MCF 10A (cell line): ENCODE data around the gene GAPVD1. TPM values are rescaled to one million over a fixed set of nuclear protein-coding genes. Genes with fewer than 3 reads are reported as not detected.
"Not testable (repeated sequence)": the region's sequence is repeated elsewhere in the genome, so short reads cannot be mapped to it uniquely, and the experiment has no call there.

Experiments
- BruUV-seq: library from RNA; stranded (reverse); fragments of 400-500 nt; replicated peaks from 2 replicates; lab custom pipeline; 2021; lab: Mats Ljungman, UMichigan
- CTCF ChIA-PET: fragments of 300-600 bp; sonication (Branson Sonifier 250); formaldehyde crosslinking; extraction: SDS; loops from one replicate; lab custom pipeline; 2021; ENCODE audit warnings: antibody characterized with exemption, inconsistent platforms; lab: Yijun Ruan, JAX
- POLR2A ChIA-PET: fragments of 300-600, 350-650 bp; sonication (Branson Sonifier 250); formaldehyde crosslinking; extraction: SDS; loops from one replicate; lab custom pipeline; 2020; ENCODE audit warnings: antibody characterized with exemption, inconsistent platforms; lab: Yijun Ruan, JAX
- DNase-seq: peaks from one replicate; pipeline ENCODE4 v3.0.0-alpha.2; 2018; ENCODE audit not compliant: unreplicated experiment
- H3K27ac Mint-ChIP-seq: one replicate; pipeline ENCODE4 v1.8.0; 2022; ENCODE audit warnings: mild to moderate bottlenecking, low read depth, mixed read lengths; ENCODE audit not compliant: unreplicated experiment
- H3K27me3 Mint-ChIP-seq: one replicate; pipeline ENCODE4 v1.8.0; 2022; ENCODE audit warnings: mixed read lengths; ENCODE audit not compliant: insufficient read depth, unreplicated experiment
- H3K36me3 Mint-ChIP-seq: one replicate; pipeline ENCODE4 v1.8.0; 2022; ENCODE audit warnings: mild to moderate bottlenecking, moderate library complexity, mixed read lengths; ENCODE audit not compliant: insufficient read depth, unreplicated experiment
- H3K4me1 Mint-ChIP-seq: one replicate; pipeline ENCODE4 v1.8.0; 2022; ENCODE audit warnings: mixed read lengths; ENCODE audit not compliant: insufficient read depth, unreplicated experiment
- H3K4me3 Mint-ChIP-seq: one replicate; pipeline ENCODE4 v1.8.0; 2022; ENCODE audit warnings: mild to moderate bottlenecking, moderate library complexity, mixed read lengths; ENCODE audit not compliant: unreplicated experiment
- H3K9me3 Mint-ChIP-seq: one replicate; pipeline ENCODE4 v1.8.0; 2022; ENCODE audit warnings: mixed read lengths; ENCODE audit not compliant: unreplicated experiment
- intact Hi-C: fragments of 100-400 bp; cut with micrococcal nuclease; formaldehyde crosslinking; loops from 2 replicates; pipeline ENCODE4 v1.14.1; 2022
- total RNA-seq: library from RNA; stranded (reverse); gene quantifications from 2 replicates; pipeline ENCODE4 v1.2.3, GENCODE V29; 2022
- TF ChIP-seq, protein P1 (sequence below): fragments of 200-600 bp; IDR thresholded peaks from one replicate; pipeline ENCODE4 v1.8.0; 2022; ENCODE audit warnings: antibody characterized with exemption, mild to moderate bottlenecking; ENCODE audit not compliant: unreplicated experiment

The GAPVD1 gene
- total RNA-seq, 1 experiment from 2014 or later: 46.2 TPM

DNA sequence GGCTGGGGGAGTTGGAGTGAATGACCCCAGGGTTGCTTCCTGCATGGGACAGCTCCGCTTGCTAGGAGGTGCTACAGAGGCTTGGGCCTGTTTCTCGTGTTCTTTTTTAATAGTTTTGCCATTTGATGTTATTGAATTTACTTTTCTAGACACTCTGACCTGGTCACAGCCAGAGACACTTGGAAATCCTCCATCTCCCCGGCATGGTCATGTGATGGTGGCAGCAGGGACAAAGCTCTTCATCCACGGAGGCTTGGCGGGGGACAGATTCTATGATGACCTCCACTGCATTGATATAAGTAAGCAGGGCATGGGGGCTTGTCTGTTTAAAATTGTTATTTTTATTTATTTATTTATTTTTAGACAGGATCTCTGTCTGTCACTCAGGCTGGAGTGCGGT lies 33.9 kb upstream of the GAPVD1 start:
- Mint-ChIP-seq H3K27ac (no peak overlapping the region), H3K9me3 (no peaks in the 10 kb centered on the region), H3K27me3 (no peaks in the 10 kb centered on the region), H3K36me3 (peaks cover 50% of the 10 kb centered on the region), H3K4me1 (no peaks in the 10 kb centered on the region), H3K4me3 (no peak overlapping the region)
- TF ChIP-seq, protein P1, sequence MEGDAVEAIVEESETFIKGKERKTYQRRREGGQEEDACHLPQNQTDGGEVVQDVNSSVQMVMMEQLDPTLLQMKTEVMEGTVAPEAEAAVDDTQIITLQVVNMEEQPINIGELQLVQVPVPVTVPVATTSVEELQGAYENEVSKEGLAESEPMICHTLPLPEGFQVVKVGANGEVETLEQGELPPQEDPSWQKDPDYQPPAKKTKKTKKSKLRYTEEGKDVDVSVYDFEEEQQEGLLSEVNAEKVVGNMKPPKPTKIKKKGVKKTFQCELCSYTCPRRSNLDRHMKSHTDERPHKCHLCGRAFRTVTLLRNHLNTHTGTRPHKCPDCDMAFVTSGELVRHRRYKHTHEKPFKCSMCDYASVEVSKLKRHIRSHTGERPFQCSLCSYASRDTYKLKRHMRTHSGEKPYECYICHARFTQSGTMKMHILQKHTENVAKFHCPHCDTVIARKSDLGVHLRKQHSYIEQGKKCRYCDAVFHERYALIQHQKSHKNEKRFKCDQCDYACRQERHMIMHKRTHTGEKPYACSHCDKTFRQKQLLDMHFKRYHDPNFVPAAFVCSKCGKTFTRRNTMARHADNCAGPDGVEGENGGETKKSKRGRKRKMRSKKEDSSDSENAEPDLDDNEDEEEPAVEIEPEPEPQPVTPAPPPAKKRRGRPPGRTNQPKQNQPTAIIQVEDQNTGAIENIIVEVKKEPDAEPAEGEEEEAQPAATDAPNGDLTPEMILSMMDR: no peak
- CTCF ChIA-PET: interaction anchor here (0.7 kb wide), 1 partner anchor 1255 kb away, joined by 3 read pairs; no protein-coding TSS in a partner anchor
- DNase-seq: no peak
- intact Hi-C loops: no loop called here
- POLR2A ChIA-PET: interaction anchor here (0.7 to 2.0 kb wide), 3 partner anchors 10 to 1540 kb away, joined by 3 to 4 read pairs (median 3); no protein-coding TSS in a partner anchor
- BruUV-seq: no TSS peak

DNA sequence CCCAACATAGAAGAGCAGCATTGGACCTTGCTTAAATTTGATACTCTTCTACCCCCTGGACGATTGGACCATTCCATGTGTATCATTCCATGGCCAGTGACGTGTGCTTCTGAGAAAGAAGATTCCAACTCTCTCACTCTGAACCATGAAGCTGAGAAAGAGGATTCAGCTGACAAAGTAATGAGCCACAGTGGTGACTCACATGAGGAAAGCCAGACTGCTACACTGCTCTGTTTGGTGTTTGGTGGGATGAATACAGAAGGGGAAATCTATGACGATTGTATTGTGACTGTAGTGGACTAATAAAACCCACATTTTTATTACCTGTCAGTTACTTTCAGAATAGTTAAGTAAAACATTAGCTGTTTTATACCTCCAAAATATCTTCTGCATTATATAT lies 27.9 kb upstream of the GAPVD1 start:
- Mint-ChIP-seq H3K4me3 (no peak overlapping the region), H3K9me3 (no peaks in the 10 kb centered on the region), H3K36me3 (peaks cover 74% of the 10 kb centered on the region), H3K27me3 (no peaks in the 10 kb centered on the region), H3K27ac (no peak overlapping the region), H3K4me1 (peaks cover 31% of the 10 kb centered on the region)
- no TSS peak for BruUV-seq
- DNase-seq: peak; percentile 72
- TF ChIP-seq, protein P1: no peak
- intact Hi-C loops: no loop called here
- POLR2A ChIA-PET: interaction anchor here (0.6 to 12.2 kb wide), 4 partner anchors 10 to 45 kb away, joined by 3 to 138 read pairs (median 6); partner anchors contain the start of gene RABEPK
- CTCF ChIA-PET: no interaction called here

DNA sequence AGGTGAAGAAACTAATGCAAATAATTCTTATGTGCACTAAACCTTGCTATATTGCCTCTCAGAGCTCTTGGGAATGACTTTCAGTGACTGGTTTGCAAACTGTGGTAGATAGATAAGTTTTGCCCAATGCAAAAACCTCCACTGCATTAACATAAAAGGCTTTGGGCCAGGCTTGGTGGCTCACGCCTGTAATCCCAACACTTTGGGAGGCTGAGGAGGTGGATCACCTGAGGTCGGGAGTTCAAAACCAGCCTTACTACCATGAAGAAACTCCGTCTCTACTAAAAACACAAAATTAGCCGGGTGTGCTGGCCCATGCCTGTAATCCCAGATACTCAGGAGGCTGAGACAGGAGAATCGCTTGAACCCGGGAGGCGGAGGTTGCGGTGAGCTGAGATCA lies 27.5 kb upstream of the GAPVD1 start:
- H3K36me3 Mint-ChIP-seq: peaks cover 78% of the 10 kb centered on the region

DNA sequence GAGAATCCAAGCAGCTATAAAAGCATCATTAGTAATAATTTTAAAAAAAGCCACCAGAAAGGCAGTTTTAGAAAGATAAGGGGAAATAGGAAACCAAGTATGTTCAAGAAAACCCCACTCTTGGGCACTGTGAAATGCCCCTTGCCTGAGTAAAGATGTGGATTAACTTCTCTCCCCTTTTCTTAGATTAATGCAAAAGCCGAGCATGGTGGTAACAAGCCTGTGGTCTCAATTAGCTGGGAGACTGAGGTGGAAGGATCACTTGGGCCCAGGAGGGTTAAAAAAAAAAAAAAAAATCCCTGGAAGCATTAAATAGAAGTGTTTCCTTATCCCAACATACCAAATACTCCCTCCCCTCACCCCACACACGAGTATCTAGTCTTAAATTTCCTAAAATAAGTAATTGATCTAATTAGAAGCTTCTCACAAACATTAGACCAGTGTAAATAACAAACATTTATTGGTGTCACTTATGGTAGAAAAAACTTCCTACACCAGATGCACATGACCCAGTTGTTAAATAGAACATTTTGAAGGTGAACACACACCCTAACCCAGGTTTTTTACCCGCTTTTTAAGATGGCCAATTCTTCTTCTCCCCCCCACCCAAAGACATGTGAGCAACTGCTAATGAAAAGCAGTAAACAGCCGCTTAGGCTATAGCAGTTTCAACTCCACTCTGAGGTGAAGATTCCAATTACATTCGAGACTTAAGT lies 25.7 kb upstream of the GAPVD1 start:
- Mint-ChIP-seq H3K4me1 (peaks cover 37% of the 10 kb centered on the region), H3K27ac (peak overlapping the region; percentile 36), H3K4me3 (peak overlapping the region; percentile 79), H3K36me3 (peaks cover 83% of the 10 kb centered on the region), H3K27me3 (no peaks in the 10 kb centered on the region), H3K9me3 (no peaks in the 10 kb centered on the region)
- intact Hi-C loops: no loop called here
- POLR2A ChIA-PET: interaction anchor here (0.6 to 12.2 kb wide), 5 partner anchors 25 to 249 kb away, joined by 3 to 138 read pairs (median 3); partner anchors contain the start of genes GAPVD1 and RABEPK
- no TSS peak for BruUV-seq
- TF ChIP-seq, protein P1: no peak
- CTCF ChIA-PET: interaction anchor here (1.1 kb wide), 1 partner anchor 127 kb away, joined by 4 read pairs; no protein-coding TSS in a partner anchor
- DNase-seq: no peak

More for the DNA sequence above, 27.5 kb upstream of the GAPVD1 start:
- DNase-seq, H3K9me3 Mint-ChIP-seq, BruUV-seq, H3K4me3 Mint-ChIP-seq, H3K27me3 Mint-ChIP-seq, intact Hi-C loops, H3K27ac Mint-ChIP-seq: not testable (repeated sequence)
- POLR2A ChIA-PET: interaction anchor here (0.6 to 12.2 kb wide), 6 partner anchors 9 to 373 kb away, joined by 3 to 138 read pairs (median 3); partner anchors contain the start of gene RABEPK
- peaks cover 36% of the 10 kb centered on the region for H3K4me1 Mint-ChIP-seq
- CTCF ChIA-PET: interaction anchor here (1.2 kb wide), 1 partner anchor 92 kb away, joined by 3 read pairs; no protein-coding TSS in a partner anchor

DNA sequence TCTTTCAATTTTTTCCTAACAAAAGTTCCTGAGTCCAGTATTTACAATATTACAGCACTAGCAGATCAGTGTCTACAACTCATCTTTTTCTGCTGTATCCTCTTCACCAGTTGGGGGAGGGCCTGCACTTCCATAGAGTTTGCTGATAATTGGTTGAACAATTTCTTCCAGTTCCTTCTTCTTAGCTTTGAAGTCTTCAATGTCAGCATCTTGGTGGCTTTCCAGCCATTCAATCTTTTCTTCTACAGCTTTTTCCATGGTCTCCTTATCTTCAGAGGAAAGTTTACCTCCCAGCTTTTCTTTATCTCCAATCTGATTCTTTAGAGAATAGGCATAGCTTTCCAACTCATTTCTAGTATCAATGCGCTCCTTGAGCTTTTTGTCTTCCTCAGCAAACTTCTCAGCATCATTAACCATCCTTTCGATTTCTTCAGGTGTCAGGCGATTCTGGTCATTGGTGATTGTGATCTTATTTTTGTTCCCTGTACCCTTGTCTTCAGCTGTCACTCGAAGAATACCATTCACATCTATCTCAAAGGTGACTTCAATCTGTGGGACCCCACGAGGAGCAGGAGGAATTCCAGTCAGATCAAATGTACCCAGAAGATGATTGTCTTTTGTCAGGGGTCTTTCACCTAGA lies 25.0 kb upstream of the GAPVD1 start:
- intact Hi-C loops, DNase-seq, H3K27me3 Mint-ChIP-seq, H3K9me3 Mint-ChIP-seq: not testable (repeated sequence)
- TSS peak; percentile 7 for BruUV-seq
- peaks cover 90% of the 10 kb centered on the region for H3K36me3 Mint-ChIP-seq
- POLR2A ChIA-PET: interaction anchor here (0.6 to 12.2 kb wide), 3 partner anchors 25 to 377 kb away, joined by 3 to 138 read pairs (median 3); partner anchors contain the start of genes GAPVD1 and RABEPK
- H3K4me1 Mint-ChIP-seq: peaks cover 37% of the 10 kb centered on the region
- H3K4me3 Mint-ChIP-seq: peak overlapping the region; percentile 79
- CTCF ChIA-PET: interaction anchor here (0.6 to 0.8 kb wide), 2 partner anchors 25 to 87 kb away, joined by 3 read pairs; no protein-coding TSS in a partner anchor
- peak overlapping the region; percentile 36 for H3K27ac Mint-ChIP-seq
